ENCODE data around the gene ABCA4. TPM values are rescaled to one million over a fixed set of nuclear protein-coding genes. Genes with fewer than 3 reads are reported as not detected.
A peak's percentile ranks its signal among the peaks of the same experiment; 100 is the strongest.

The ABCA4 gene
- total RNA-seq, 1 experiment from 2014 or later: 1.5 TPM

DNA sequence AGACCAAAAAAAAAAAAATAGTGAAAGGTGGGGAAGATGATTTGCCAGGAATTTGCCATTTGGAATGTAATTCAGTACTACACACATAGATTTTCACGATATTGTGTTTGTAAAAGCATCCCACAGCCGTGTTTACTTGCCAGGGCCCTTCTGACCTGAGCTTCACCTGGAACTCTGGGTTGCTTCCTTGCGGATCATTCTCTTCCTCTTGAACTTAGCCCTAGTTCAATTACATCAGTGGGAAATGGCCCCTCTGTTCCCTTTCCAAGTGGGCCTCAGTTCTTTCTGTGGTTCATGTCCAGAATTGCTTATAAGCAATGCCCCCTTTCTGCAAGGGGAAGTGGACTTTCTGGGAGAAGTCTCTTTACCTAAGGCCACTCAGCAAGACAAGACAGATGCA is 41.0 kb downstream of the ABCA4 start:
- ChIA-PET POLR2A (no interaction called here), CTCF (no interaction called here)
- peak overlapping the region; percentile 63; the same call in 1 of the 2 replicates for H3K27ac ChIP-seq (ENCODE audit: low read length)
- TF ChIP-seq SIN3A (IDR thresholded peaks at IDR 0.05; ENCODE audit: borderline replicate concordance, insufficient read depth, low read depth, low read length) (no peak), POLR2AphosphoS5 (IDR thresholded peaks at IDR 0.05; ENCODE audit: low read depth, low read length) (no peak), TCF7L2 (IDR thresholded peaks at IDR 0.05; ENCODE audit: low read depth, low read length) (no peak)
- TF ChIP-seq, protein P1, sequence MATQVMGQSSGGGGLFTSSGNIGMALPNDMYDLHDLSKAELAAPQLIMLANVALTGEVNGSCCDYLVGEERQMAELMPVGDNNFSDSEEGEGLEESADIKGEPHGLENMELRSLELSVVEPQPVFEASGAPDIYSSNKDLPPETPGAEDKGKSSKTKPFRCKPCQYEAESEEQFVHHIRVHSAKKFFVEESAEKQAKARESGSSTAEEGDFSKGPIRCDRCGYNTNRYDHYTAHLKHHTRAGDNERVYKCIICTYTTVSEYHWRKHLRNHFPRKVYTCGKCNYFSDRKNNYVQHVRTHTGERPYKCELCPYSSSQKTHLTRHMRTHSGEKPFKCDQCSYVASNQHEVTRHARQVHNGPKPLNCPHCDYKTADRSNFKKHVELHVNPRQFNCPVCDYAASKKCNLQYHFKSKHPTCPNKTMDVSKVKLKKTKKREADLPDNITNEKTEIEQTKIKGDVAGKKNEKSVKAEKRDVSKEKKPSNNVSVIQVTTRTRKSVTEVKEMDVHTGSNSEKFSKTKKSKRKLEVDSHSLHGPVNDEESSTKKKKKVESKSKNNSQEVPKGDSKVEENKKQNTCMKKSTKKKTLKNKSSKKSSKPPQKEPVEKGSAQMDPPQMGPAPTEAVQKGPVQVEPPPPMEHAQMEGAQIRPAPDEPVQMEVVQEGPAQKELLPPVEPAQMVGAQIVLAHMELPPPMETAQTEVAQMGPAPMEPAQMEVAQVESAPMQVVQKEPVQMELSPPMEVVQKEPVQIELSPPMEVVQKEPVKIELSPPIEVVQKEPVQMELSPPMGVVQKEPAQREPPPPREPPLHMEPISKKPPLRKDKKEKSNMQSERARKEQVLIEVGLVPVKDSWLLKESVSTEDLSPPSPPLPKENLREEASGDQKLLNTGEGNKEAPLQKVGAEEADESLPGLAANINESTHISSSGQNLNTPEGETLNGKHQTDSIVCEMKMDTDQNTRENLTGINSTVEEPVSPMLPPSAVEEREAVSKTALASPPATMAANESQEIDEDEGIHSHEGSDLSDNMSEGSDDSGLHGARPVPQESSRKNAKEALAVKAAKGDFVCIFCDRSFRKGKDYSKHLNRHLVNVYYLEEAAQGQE (IDR thresholded peaks at IDR 0.05; ENCODE audit: insufficient read depth in 1 of 2, low read depth in 2 of 2, low read length in 1 of 2): no peak
- TF ChIP-seq, protein P2, sequence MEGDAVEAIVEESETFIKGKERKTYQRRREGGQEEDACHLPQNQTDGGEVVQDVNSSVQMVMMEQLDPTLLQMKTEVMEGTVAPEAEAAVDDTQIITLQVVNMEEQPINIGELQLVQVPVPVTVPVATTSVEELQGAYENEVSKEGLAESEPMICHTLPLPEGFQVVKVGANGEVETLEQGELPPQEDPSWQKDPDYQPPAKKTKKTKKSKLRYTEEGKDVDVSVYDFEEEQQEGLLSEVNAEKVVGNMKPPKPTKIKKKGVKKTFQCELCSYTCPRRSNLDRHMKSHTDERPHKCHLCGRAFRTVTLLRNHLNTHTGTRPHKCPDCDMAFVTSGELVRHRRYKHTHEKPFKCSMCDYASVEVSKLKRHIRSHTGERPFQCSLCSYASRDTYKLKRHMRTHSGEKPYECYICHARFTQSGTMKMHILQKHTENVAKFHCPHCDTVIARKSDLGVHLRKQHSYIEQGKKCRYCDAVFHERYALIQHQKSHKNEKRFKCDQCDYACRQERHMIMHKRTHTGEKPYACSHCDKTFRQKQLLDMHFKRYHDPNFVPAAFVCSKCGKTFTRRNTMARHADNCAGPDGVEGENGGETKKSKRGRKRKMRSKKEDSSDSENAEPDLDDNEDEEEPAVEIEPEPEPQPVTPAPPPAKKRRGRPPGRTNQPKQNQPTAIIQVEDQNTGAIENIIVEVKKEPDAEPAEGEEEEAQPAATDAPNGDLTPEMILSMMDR (IDR thresholded peaks at IDR 0.05): no peak
- ATAC-seq (no peak), DNase-seq (ENCODE audit: low read depth, low spot score) (no peak)
- H3K4me3 ChIP-seq (ENCODE audit: low read depth in 2 of 2, low read length in 2 of 2): no peak overlapping the region
- H3K4me1 ChIP-seq (ENCODE audit: control insufficient read depth, insufficient read depth, low read length): no peaks in the 10 kb centered on the region; the same call in 1 of the 2 replicates
- H3K36me3 ChIP-seq (ENCODE audit: control insufficient read depth, insufficient read depth, low read length): no peaks in the 10 kb centered on the region
- H3K9me3 ChIP-seq (ENCODE audit: control insufficient read depth, insufficient read depth, low read depth, low read length): no peaks in the 10 kb centered on the region
- intact Hi-C loops (cut with micrococcal nuclease; ENCODE audit: unreplicated experiment) (no loop called here), in situ Hi-C loops (cut with HindIII; ENCODE audit: low pct_unique_long_range_greater_than_20kb, low sequenced_read_pairs) (loop anchor here (10.0 kb wide), 1 partner anchor 65 kb away; no protein-coding TSS in a partner anchor)
- BruUV-seq (replicated peaks): no TSS peak
- no peaks in the 10 kb centered on the region for H3K27me3 ChIP-seq (ENCODE audit: control insufficient read depth, insufficient read depth, low read length)

DNA sequence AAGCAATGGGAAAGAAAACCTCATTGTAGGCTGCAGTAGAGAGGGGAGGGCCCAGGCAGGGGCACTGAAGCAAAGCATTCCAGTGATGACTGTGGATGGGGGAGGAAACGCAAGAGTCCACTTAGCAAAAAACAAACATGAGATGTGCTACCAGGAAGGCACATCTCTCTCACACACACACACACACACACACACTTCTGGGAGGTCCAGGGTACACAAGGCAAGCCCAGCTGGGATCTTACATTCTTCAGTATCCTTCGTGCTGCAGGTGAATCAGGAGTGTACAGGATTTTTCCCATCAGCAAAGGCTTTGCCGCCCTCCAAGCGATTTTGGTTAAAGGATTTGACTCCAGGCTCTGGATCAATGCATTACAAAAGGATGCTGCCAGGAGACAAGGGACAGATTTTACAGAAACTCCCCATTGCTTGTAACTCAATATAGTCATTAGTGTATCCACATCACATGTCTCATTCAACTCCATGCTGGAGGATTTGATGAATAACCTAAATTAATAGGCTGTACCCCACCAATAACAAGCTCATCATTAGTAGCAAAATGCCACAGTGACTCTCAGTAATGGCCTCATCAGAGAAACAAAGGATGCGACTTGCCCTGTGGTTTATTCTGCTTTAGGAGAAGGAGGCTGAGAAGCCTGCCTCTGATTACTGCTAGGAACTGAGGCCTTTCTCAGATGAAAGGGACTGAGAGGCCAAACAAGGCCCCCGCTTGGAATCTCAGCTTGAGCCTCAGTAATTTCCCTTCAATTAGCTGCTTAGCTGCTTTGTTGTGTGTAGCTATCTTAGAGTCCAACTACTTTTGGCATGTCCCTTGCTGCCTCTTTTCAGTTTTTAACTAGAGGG is 41.6 kb downstream of the ABCA4 start:
- Histone ChIP-seq H3K9me3 (ENCODE audit: control insufficient read depth, insufficient read depth, low read depth, low read length) (no peaks in the 10 kb centered on the region), H3K27ac (ENCODE audit: low read length) (peak overlapping the region; percentile 63; the same call in 1 of the 2 replicates), H3K27me3 (ENCODE audit: control insufficient read depth, insufficient read depth, low read length) (no peaks in the 10 kb centered on the region), H3K36me3 (ENCODE audit: control insufficient read depth, insufficient read depth, low read length) (no peaks in the 10 kb centered on the region), H3K4me3 (ENCODE audit: low read depth in 2 of 2, low read length in 2 of 2) (no peak overlapping the region), H3K4me1 (ENCODE audit: control insufficient read depth, insufficient read depth, low read length) (no peaks in the 10 kb centered on the region; the same call in 1 of the 2 replicates)
- TF ChIP-seq, protein P1 (IDR thresholded peaks at IDR 0.05; ENCODE audit: insufficient read depth in 1 of 2, low read depth in 2 of 2, low read length in 1 of 2): no peak
- TF ChIP-seq, protein P2 (IDR thresholded peaks at IDR 0.05): no peak
- no peak for TF ChIP-seq POLR2AphosphoS5 (IDR thresholded peaks at IDR 0.05; ENCODE audit: low read depth, low read length)
- TF ChIP-seq TCF7L2 (IDR thresholded peaks at IDR 0.05; ENCODE audit: low read depth, low read length): no peak
- TF ChIP-seq SIN3A (IDR thresholded peaks at IDR 0.05; ENCODE audit: borderline replicate concordance, insufficient read depth, low read depth, low read length): no peak
- POLR2A ChIA-PET: no interaction called here
- no TSS peak for BruUV-seq (replicated peaks)
- DNase-seq (ENCODE audit: low read depth, low spot score) (no peak), ATAC-seq (no peak)
- CTCF ChIA-PET: no interaction called here
- in situ Hi-C loops (cut with HindIII; ENCODE audit: low pct_unique_long_range_greater_than_20kb, low sequenced_read_pairs) (loop anchor here (10.0 kb wide), 1 partner anchor 65 kb away; no protein-coding TSS in a partner anchor), intact Hi-C loops (cut with micrococcal nuclease; ENCODE audit: unreplicated experiment) (no loop called here)

All from Panc1 (cell line).